Islet of Langerhans (tissue), 1 donor: ENCODE measurements around the gene EREG.

Experiments
- FAIRE-seq: peaks from one replicate; lab custom pipeline; 2011; peaks lifted over from hg19 to GRCh38; lab: Jason Lieb, UNC

Gene EREG

DNA sequence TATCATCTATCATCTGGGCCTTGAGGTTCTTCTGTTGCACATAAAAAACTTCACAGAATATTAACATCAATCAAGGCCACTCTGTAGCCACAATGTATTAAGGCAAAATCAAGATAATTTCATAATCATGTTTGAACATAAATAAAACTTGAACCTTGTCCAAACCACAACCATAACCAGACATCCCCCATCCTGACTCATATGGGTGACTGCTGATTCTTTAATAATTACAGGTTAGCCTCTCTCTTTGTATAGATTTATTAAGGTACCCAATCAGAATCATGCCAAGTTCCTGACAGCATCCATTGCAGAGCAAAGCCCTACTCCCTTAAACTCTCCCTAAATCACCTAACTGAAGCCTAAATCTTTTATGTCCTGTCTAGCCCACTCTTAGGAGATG lies 63.3 kb downstream of the EREG start:
- FAIRE-seq: no peak

DNA sequence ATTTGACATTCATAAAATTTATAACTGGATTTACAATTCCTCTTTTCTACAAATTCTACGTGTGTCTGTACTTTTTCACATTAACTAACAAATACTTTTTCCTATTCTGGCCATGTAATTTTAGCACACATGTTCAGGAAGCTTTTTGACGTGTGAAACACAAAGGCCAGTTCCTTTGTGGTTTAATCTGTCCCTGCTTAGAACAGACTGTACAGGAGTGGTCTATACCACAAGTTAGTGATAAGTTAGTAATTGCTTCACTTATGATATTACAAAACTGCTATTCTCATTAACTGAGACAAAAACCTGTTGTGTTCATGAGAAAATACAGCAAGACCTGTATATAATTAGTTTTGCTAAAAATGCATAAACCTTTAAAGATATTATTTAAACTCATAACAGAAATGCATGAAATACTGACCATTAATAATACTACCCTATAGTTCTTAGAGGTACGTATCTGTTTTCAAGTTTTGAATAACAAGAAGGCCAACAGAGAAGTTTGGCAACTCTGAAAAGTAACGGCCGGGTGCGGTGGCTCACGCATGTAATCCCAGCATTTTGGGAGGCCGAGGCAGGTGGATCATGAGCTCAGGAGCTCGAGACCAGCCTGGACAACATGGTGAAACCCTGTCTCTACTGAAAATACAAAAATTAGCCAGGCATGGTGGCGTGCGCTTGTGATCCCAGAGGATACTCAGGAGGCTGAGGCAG lies 66.3 kb downstream of the EREG start:
- FAIRE-seq: no peak

DNA sequence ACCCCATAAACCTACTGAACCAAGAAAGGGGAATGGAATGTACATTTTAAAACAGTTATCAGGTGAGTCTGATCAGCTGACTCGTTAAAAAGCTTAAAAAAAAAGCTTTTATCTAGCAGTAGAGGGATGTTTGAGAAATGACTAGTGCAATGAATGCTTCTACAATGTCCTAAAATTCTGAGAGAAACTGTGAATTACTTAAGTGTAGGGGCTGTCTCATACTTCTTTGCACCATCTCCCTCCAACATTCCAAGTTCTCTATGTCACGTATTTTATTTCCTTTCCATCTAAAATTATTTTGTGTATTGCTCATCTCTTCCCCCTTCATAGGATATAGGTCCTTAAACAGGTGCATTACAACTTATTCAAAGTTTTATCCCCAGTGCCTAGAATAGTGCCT lies 68.1 kb downstream of the EREG start:
- no peak for FAIRE-seq

DNA sequence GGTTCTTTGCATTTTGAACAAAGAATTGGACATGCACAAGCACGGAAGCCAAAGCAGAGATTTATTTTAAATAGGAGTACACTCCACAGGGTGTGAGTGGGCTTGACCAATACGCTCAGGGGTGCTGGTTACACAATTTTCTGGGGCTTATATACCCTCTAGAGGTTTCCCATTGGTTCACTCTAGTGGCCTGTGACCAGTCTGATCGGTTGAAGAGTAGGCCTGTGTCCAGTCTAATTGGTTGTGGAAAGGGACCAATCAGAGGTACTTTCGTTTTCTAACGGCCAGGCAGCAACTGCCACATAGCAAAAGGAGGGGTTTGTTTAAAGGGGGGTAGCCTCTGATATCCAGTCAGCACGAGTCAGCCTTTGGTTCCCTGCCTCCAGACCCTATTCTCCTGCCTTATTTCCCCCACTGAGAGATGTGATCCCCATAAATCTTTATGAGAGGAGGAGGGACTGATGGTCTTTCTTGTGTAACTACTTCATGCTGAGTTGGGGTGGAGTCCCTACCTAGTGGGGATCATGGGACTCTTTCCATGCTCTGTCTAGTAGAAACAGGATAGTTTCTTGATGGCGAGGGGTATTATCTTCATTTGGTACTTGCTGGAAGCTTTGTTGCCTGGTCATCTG lies 68.7 kb downstream of the EREG start:
- no peak for FAIRE-seq

DNA sequence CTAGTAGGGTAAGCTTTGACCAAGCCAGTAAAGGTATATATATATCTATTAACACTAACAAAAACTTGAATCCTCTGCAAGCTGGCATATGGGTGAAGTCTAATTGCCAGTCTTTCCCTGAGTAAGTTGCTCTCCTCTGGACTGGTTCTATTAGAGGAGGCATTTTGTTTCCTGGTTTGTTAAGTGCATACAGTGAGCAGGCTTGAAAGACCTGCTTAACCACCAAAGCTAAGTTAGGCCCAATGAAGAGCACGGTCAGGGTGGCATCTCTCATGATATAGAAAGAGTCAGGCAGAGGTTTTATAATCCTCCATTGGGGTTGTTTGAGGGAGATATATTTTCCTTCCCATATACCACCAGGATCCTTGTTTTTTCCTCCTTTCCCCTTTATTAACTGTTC lies 70.4 kb downstream of the EREG start:
- no peak for FAIRE-seq

DNA sequence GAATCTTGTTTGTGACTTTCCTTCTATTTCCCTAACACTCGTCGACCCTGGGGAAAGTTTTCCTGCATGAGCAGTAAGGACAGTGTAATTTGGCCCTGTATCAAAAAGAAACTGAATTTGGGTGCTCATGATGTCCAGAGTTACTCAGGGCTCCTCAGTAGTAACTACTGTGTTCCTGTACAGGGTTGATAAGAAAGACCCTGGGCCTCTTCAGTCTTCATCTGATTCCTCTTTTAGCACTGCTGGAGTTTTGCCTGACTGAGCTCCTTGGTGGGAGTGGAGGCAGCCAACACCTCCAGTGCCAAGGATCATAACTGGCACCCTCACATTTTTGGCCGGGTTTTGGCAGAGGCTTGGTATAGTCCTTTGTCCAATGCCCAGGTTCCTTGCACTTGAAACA lies 72.9 kb downstream of the EREG start:
- FAIRE-seq: no peak
